ENCODE measurements around the gene CLTC. TPM values are rescaled to one million over a fixed set of nuclear protein-coding genes. Genes with fewer than 3 reads are reported as not detected.

The CLTC gene
- total and polyA plus RNA-seq, 2 of the 4 experiments (the other 2 are of a cell fraction), result 181 to 641 TPM

DNA sequence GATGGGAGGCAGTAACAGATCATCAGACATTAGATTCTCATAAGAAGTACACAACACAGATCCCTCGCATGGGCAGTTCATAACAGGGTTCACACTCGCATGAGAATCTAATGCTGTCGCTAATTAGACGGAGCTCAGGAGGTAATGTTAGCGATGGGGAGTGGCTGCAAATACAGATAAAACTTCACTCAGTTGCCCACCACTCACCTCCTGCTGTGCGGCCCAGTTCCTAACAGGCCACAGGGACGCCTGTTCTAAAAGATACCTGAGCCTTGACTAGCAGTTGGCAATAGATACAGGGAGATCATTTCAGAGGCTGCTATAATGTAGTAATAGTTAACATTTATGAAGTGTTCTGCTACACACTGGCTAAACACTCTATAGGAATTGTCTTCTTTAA is 82.6 kb downstream of the CLTC start:
- H4K20me1 ChIP-seq (ENCODE audit: insufficient read depth, low read length), result peaks cover 67% of the 10 kb centered on the region
- no peak for TF ChIP-seq RAD21 (IDR thresholded peaks at IDR 0.05; ENCODE audit: low read length)
- TF ChIP-seq, protein P1, sequence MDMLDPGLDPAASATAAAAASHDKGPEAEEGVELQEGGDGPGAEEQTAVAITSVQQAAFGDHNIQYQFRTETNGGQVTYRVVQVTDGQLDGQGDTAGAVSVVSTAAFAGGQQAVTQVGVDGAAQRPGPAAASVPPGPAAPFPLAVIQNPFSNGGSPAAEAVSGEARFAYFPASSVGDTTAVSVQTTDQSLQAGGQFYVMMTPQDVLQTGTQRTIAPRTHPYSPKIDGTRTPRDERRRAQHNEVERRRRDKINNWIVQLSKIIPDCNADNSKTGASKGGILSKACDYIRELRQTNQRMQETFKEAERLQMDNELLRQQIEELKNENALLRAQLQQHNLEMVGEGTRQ (IDR thresholded peaks at IDR 0.05; ENCODE audit: low read depth, low read length), result no peak
- H3K23ac ChIP-seq (ENCODE audit: low read depth, low read length), result no peak overlapping the region
- no peaks in the 10 kb centered on the region for H3K9me3 ChIP-seq (ENCODE audit: control insufficient read depth, insufficient read depth, low read length)
- no peak overlapping the region for H2AFZ ChIP-seq (replicated peaks; ENCODE audit: low read length, poor library complexity)
- POLR2A ChIA-PET (ENCODE audit: unreplicated experiment), result no interaction called here
- no peak overlapping the region for H3K4ac ChIP-seq (ENCODE audit: low read depth, low read length)
- WGBS, 2 experiments (ENCODE audit: extremely low coverage in 2 of 2, insufficient read length in 1 of 2), result no CpG with 5 or more reads among the region's 7 CpGs
- dilution Hi-C loops (cut with HindIII; ENCODE audit: low sequenced_read_pairs, unreplicated experiment) (no loop called here), in situ Hi-C loops (cut with MboI; ENCODE audit: low sequenced_read_pairs) (no loop called here), intact Hi-C loops (cut with micrococcal nuclease) (no loop called here)
- no peak overlapping the region for H3K4me2 ChIP-seq (ENCODE audit: low read depth, low read length)
- H2AK5ac ChIP-seq (ENCODE audit: low read depth, low read length), result no peak overlapping the region
- no peak overlapping the region for H2BK15ac ChIP-seq (ENCODE audit: low read depth, low read length)
- H4K8ac ChIP-seq (ENCODE audit: low read depth in 2 of 2, low read length in 2 of 2), result no peak overlapping the region
- no peak overlapping the region for H2AK9ac ChIP-seq (replicated peaks; ENCODE audit: low read depth, low read length, poor library complexity)
- no peak overlapping the region for H4K5ac ChIP-seq (ENCODE audit: low read depth, low read length)
- no peak overlapping the region for H3K56ac ChIP-seq (ENCODE audit: extremely low read depth, insufficient read depth, low read length)
- H3K27ac ChIP-seq (ENCODE audit: insufficient read depth, low read length), result no peak overlapping the region
- BruUV-seq (replicated peaks), result no TSS peak
- no peak overlapping the region for H3K9ac ChIP-seq (ENCODE audit: low read depth, low read length)
- peaks cover 21 to 60% of the 10 kb centered on the region in 2 experiments for H3K79me1 ChIP-seq (ENCODE audit: low read depth in 1 of 2, low read length in 2 of 2)
- H2BK5ac ChIP-seq (ENCODE audit: low read depth, low read length, poor library complexity, severe bottlenecking), result no peak overlapping the region
- DNase-seq (no peak), ATAC-seq (ENCODE audit: low read depth) (no peak)
- H3K18ac ChIP-seq (ENCODE audit: low read depth, low read length), result no peak overlapping the region
- H3K9me1 ChIP-seq (ENCODE audit: insufficient read depth, low read length), result peaks cover 11% of the 10 kb centered on the region; the same call in 1 of the 2 replicates
- no peak overlapping the region for H3K4me3 ChIP-seq (ENCODE audit: insufficient read depth, low read depth, low read length)
- H3K14ac ChIP-seq (replicated peaks; ENCODE audit: low read depth, low read length), result no peak overlapping the region
- H3K36me3 ChIP-seq (ENCODE audit: control insufficient read depth, insufficient read depth, low read length), result peaks cover 15% of the 10 kb centered on the region
- H2BK20ac ChIP-seq (ENCODE audit: low read depth, low read length), result no peak overlapping the region
- H3K27me3 ChIP-seq (ENCODE audit: control insufficient read depth, insufficient read depth, low read length), result no peaks in the 10 kb centered on the region
- CTCF ChIA-PET, result interaction anchor here (0.7 to 1.4 kb wide), 2 partner anchors 75 to 157 kb away, joined by 3 read pairs; no protein-coding TSS in a partner anchor
- no peaks in the 10 kb centered on the region for H3K4me1 ChIP-seq (ENCODE audit: control insufficient read depth, insufficient read depth, low read length)
- H4K91ac ChIP-seq (ENCODE audit: insufficient read depth, low read depth, low read length), result no peak overlapping the region
- H2BK120ac ChIP-seq (ENCODE audit: low read depth, low read length), result no peak overlapping the region
